ENCODE data around the gene ZNF189.

GRCh38 chr9:101433229-101433628 is 34.6 kb downstream of the ZNF189 start:
- TF ChIP-seq EP300 (IDR thresholded peaks at IDR 0.05), result no peak
- TF ChIP-seq, protein P1, sequence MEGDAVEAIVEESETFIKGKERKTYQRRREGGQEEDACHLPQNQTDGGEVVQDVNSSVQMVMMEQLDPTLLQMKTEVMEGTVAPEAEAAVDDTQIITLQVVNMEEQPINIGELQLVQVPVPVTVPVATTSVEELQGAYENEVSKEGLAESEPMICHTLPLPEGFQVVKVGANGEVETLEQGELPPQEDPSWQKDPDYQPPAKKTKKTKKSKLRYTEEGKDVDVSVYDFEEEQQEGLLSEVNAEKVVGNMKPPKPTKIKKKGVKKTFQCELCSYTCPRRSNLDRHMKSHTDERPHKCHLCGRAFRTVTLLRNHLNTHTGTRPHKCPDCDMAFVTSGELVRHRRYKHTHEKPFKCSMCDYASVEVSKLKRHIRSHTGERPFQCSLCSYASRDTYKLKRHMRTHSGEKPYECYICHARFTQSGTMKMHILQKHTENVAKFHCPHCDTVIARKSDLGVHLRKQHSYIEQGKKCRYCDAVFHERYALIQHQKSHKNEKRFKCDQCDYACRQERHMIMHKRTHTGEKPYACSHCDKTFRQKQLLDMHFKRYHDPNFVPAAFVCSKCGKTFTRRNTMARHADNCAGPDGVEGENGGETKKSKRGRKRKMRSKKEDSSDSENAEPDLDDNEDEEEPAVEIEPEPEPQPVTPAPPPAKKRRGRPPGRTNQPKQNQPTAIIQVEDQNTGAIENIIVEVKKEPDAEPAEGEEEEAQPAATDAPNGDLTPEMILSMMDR (IDR thresholded peaks at IDR 0.05), result no peak

All from tibial nerve (tissue), 4 donors.